Measurements from ENCODE around the gene SHFL.

The SHFL gene

GRCh38 chr19:10085641-10086590, at the start of gene SHFL:
Gene SHFL, plus strand, starts transcription at chr19:10086317. Its CDS starts 111 bp downstream, at chr19:10086428.
- peak within 1 kb of the TSS; percentile 66 for H3K4me3 ChIP-seq (replicated peaks; ENCODE audit: low read depth, low read length)
- TF ChIP-seq CTCF (IDR thresholded peaks at IDR 0.05; ENCODE audit: low read depth, low read length, missing control alignments), result no peak
- no peak for DNase-seq (ENCODE audit: extremely low read depth, low read depth)

GRCh38 chr19:10036601-10037071, 49.5 kb upstream of the SHFL start:
- no peak overlapping the region for H3K4me3 ChIP-seq (replicated peaks; ENCODE audit: low read depth, low read length)
- TF ChIP-seq CTCF (IDR thresholded peaks at IDR 0.05; ENCODE audit: low read depth, low read length, missing control alignments), result no peak
- no peak for DNase-seq (ENCODE audit: extremely low read depth, low read depth)

GRCh38 chr19:10037367-10037766, 48.8 kb upstream of the SHFL start:
- no peak overlapping the region for H3K4me3 ChIP-seq (replicated peaks; ENCODE audit: low read depth, low read length)
- no peak for DNase-seq (ENCODE audit: extremely low read depth, low read depth)
- TF ChIP-seq CTCF (IDR thresholded peaks at IDR 0.05; ENCODE audit: low read depth, low read length, missing control alignments), result no peak

GRCh38 chr19:10037809-10038208, 48.3 kb upstream of the SHFL start:
- TF ChIP-seq CTCF (IDR thresholded peaks at IDR 0.05; ENCODE audit: low read depth, low read length, missing control alignments), result no peak
- no peak for DNase-seq (ENCODE audit: extremely low read depth, low read depth)
- no peak overlapping the region for H3K4me3 ChIP-seq (replicated peaks; ENCODE audit: low read depth, low read length)

- TF ChIP-seq CTCF (IDR thresholded peaks at IDR 0.05; ENCODE audit: low read depth, low read length, missing control alignments), result no peak
- DNase-seq (ENCODE audit: extremely low read depth, low read depth), result no peak
- H3K4me3 ChIP-seq (replicated peaks; ENCODE audit: low read depth, low read length), result no peak overlapping the region
Observed at GRCh38 chr19:10043286-10043927, 42.7 kb upstream of the SHFL start.

- no peak for TF ChIP-seq CTCF (IDR thresholded peaks at IDR 0.05; ENCODE audit: low read depth, low read length, missing control alignments)
- H3K4me3 ChIP-seq (replicated peaks; ENCODE audit: low read depth, low read length), result no peak overlapping the region
- DNase-seq (ENCODE audit: extremely low read depth, low read depth), result no peak
Observed at GRCh38 chr19:10044390-10044789, 41.7 kb upstream of the SHFL start.
